SKM-1 (cell line): ENCODE measurements around the gene SLC39A7.

Experiments
- DNase-seq: peaks from one replicate; lab custom pipeline; 2025; ENCODE audit not compliant: unreplicated experiment; lab: John Stamatoyannopoulos, UW

The SLC39A7 gene

DNA sequence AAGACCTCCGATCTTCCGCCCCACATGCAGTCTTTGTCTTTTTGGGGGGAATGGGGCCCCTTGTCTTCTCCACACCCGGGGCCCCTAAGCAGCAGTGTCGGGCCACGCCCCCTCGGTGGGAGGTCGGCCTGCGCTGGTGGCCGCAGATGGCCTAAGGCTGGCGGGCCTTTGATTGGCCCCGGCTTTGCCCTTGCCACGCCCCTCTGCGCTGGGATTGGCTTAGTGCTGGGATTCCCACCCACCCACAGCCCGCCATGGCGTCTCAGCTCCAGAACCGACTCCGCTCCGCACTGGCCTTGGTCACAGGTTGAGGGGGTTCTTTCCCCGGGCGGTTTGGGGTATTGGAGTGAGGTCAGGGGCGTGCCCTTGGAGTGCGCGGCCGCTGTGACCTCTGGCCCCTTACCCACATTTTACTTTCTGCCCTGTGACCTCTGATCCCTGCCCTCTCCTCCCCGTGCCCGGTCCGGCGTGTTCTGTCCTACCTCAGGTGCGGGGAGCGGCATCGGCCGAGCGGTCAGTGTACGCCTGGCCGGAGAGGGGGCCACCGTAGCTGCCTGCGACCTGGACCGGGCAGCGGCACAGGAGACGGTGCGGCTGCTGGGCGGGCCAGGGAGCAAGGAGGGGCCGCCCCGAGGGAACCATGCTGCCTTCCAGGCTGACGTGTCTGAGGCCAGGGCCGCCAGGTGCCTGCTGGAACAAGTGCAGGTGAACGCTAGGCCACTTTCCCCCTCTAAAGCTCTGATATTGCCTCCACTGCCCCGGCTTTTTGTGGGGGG is 3.9 kb downstream of the SLC39A7 start, which contains the start of gene HSD17B8:
HSD17B8 (plus strand) TSS at position 241 of the 776 bp plus-strand sequence; CDS start at position 255, 14 bp downstream.
- DNase-seq: peak; percentile 62

DNA sequence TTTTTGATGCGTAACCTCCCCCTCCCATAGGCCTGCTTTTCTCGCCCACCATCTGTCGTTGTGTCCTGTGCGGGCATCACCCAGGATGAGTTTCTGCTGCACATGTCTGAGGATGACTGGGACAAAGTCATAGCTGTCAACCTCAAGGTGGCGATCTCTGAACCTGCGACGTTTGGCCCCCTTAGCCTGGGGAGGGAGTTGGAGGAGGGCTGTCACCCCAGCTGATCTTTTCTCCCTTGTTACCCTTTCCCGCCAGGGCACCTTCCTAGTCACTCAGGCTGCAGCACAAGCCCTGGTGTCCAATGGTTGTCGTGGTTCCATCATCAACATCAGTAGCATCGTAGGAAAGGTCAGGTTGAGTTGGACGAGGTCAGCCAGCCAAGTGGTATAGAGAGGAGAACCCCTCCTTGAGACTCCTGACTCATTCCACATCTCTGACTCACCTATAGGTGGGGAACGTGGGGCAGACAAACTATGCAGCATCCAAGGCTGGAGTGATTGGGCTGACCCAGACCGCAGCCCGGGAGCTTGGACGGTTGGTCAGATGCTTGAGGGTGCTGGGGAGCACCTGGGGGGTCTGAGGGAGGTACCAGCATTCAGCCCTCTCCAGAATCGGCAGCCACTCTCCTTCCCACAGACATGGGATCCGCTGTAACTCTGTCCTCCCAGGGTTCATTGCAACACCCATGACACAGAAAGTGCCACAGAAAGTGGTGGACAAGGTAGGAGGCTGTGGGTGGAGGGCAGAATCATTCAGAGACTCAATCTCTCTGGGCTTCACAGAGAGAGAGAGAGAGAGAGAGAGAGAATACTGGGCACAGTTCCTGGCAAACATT is 4.7 kb downstream of the SLC39A7 start:
- DNase-seq: no peak

DNA sequence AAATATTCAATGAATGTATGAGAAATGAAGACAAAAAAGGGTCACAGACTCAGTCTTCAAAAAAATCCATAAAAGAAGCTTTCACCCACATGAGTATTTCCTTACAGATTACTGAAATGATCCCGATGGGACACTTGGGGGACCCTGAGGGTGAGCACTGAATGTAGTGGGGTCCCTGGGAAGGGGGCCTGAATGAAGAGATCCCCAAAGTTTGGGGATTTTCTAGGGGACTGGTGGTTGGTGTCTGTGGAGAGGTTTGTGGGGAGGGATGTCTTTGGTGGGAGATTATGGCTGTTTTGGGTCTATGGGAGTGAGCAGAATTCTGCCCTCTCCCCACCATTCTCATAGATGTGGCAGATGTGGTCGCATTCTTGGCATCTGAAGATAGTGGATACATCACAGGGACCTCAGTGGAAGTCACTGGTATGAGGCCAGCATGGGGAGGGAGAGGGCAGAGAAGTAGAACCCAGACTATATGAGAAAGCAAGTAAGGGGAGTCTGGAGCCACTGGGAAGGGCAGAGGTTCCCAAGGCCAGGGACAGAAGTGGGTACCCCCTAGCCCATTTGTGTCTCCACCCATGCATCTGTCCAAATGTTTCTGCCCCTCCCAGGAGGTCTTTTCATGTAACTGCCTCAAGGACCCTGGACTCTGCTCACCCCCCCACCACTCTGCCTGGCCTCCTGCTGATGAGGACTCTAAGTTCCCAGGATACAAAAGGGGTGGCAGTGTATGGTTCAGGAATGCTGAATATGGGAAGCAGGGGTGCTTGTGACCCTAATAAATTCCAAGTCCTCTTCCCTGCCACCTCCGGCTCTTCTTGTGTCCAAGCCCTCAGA is 5.6 kb downstream of the SLC39A7 start:
- no peak for DNase-seq

GRCh38 chr6:33206864-33207551 is 6.3 kb downstream of the SLC39A7 start:
- DNase-seq: no peak

GRCh38 chr6:33207552-33208090 is 7.0 kb downstream of the SLC39A7 start:
- DNase-seq: no peak

- peak; percentile 40 for DNase-seq
These were observed 7.7 kb downstream of the SLC39A7 start, which contains the start of gene RING1 for GRCh38 chr6:33208091-33208967. Gene RING1, plus strand, starts transcription at chr6:33208500. Its CDS starts 323 bp downstream, at chr6:33208823.

DNA sequence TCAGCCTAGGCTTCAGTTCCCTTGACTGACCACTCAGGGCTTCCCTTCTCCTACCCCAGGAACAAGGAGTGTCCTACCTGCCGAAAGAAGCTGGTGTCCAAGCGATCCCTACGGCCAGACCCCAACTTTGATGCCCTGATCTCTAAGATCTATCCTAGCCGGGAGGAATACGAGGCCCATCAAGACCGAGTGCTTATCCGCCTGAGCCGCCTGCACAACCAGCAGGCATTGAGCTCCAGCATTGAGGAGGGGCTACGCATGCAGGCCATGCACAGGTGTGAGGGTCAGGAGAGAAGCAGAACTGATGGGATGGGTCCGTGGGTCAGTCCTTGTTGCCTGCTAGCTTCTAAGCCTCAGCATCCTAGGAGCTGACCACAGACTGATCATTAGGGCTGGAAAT is 9.2 kb downstream of the SLC39A7 start:
- no peak for DNase-seq

DNA sequence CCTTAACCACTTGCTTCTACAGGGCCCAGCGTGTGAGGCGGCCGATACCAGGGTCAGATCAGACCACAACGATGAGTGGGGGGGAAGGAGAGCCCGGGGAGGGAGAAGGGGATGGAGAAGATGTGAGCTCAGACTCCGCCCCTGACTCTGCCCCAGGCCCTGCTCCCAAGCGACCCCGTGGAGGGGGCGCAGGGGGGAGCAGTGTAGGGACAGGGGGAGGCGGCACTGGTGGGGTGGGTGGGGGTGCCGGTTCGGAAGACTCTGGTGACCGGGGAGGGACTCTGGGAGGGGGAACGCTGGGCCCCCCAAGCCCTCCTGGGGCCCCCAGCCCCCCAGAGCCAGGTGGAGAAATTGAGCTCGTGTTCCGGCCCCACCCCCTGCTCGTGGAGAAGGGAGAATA is 10.5 kb downstream of the SLC39A7 start:
- no peak for DNase-seq

GRCh38 chr6:33211666-33212422 is 11.2 kb downstream of the SLC39A7 start:
- DNase-seq: no peak

- no peak for DNase-seq
These were observed 12.1 kb downstream of the SLC39A7 start for GRCh38 chr6:33212857-33213165.

DNA sequence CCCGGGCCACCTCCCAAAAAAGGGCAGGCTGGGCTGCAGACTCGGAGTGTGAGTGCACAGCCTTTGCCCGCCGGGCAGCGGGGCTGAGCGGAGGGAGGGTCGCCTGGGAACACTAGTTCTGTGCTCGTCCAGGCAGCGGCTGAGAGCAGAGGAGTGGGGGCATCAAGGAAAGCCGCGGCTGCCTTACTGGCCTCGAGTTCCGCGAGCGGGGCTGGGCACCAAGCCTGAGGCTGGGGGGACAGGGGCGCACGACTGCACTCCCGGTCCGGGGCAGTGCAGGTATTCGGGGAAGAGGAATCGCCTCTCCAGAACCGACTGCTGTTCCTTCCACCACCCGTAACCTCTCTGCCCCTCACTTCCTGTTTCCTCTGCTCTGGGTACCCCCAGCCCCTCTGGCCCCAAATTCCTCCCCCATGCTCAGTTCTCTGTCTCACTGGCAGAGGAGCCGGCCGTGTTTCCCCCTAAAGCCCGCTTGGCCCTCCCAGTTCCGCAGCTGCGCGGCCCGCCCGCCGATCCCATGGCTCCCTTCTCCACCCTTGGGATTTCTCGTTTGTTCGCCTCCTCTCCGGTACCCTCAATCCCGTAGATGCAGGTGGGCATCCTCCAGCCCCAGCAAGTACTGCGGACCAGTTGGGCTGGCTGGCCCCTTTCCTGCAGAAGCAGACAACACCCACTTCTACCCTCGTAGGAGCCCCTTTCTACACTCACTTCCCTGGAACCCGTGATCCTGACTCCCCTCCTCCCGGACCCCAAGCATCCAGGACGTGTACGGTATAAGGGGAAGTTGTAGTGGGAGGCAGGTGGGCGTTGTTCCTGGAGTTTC is 12.7 kb downstream of the SLC39A7 start:
- no peak for DNase-seq

DNA sequence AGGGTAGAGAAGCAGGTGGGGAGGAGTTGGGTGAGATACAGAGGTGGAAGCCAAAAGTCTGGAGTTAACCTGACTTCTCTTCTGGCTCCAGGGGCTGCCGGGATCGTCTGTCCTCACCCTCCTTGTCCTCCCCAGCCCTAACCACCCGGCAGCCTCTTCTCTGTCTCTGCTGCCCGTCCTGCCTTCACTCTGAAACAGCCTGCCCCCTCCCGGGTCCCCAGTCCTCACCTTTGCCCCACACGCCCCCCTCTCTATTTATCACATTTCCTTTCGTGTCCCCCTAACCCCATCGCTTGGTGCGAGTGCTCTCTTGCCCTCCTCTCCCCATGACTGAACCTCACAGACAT is 13.3 kb downstream of the SLC39A7 start:
- no peak for DNase-seq

DNA sequence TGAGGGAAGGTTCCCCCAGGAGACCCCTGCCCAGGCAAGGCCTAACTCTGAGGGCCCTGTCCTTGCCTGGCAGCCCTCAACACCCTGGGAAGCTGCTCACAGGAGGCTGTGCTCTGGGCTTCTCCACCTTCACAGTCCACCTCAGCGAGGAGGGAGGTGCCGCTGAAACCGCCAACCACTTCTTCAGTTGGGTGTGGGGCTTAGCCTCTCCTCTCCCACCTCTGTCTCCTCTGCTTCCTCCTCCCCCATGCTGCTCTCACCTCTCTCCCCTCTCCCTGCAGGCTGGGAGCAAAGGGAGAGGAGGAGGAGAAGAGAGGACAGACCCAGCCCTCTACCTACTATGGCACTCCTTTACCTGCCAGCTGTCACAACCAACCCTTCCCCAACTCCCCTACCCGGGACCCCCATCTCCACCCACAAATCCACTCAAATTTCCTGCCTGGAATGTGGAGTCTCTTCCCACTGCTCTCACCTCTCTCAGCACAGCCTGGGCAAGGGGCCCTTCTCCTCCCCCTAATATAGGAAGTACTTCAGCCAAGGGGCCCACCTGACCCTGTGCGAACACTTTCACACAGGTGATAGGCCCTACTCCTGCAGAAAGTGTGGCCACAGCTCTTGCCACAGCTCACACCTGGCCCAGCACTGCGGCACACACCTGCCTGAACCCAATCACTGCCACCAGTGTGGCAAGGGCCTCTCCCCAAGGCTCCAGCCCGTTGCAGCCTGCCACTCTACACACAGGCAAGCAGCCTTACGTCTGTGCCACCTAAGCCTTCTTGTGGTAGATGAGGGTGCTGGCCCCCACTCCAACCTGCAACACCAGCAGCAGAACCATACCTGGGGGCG is 14.8 kb downstream of the SLC39A7 start:
- no peak for DNase-seq

DNA sequence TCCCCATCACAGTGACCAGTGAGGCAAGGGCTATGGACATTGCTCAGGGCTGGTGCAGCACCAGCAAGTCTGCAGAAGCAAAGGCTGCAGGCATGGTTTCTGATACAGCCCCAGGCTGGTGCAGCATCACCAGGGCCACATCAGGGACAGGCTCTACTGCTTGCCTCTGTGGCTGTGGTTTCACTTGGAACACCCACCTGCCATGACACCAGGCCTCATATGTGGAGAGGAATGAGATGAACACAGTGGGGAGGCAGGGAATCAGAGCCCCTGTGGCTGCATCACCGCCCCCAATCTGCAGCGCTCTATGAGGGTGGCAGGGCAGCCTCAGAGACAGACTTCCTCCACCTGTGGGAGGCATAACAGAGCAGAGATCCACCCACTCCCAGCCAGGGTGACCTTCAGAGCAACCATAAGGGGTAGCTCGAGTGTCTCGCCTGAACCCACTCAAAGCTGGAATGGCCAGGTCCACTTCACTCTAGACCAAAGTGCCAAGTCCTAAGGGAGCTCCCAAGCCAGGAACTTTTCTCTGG is 15.5 kb downstream of the SLC39A7 start:
- DNase-seq: no peak

GRCh38 chr6:33217246-33217645 is 16.6 kb downstream of the SLC39A7 start:
- no peak for DNase-seq

- DNase-seq: no peak
These were observed 17.0 kb downstream of the SLC39A7 start for GRCh38 chr6:33217681-33218080.
